Gastroesophageal sphincter (tissue), 3 donors: ENCODE data around the gene CCNG2.

ENCODE experiments used
- CTCF ChIP-seq, 4 experiments: fragments of 200-600 bp in 2 of 4; fragments of 450-650 bp in 2 of 4; sonication (generic) in 1 of 4; IDR thresholded peaks; one replicate each; pipeline ENCODE4 v1.5.1; 2017 to 2019; ENCODE audit warnings: antibody characterized with exemption in 4 of 4, mild to moderate bottlenecking in 2 of 4, moderate library complexity in 2 of 4
- EP300 ChIP-seq: sonication (generic); formaldehyde crosslinking; IDR thresholded peaks from one replicate; pipeline ENCODE4 v1.6.1; 2017; ENCODE audit warnings: antibody characterized with exemption, mild to moderate bottlenecking
- POLR2A ChIP-seq, 2 donors: fragments of 450-650 bp; IDR thresholded peaks; one replicate each; pipeline ENCODE4 v1.6.1; 2017; ENCODE audit warnings: antibody characterized with exemption in 2 of 2, mild to moderate bottlenecking in 2 of 2, moderate library complexity in 1 of 2
- POLR2AphosphoS5 ChIP-seq: sonication (generic); formaldehyde crosslinking; IDR thresholded peaks from one replicate; pipeline ENCODE4 v1.6.1; 2017; ENCODE audit warnings: antibody characterized with exemption

DNA sequence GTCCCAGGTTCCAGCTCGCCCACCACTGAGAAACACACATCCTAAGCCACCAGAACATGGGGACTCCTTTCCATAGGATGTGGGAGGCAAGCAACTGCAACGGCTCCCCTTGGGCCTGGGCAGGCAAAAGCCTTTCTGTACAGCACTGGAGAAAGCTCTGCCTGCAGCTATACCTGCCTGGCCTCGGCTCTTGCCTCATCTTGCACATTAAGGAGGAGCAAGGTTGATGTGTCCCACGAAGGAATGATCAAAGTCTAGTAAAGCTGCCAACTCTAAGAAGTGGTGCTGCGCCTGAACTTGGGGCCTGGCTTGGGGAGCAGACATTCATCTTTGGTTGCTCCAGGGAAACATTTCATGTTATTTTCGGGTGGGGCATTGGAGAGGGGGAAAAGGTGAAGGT, 19.6 kb downstream of the CCNG2 start:
- TF ChIP-seq CTCF (IDR thresholded peaks at IDR 0.05) (no peak), POLR2A (IDR thresholded peaks at IDR 0.05) (no peak), POLR2AphosphoS5 (no peak), EP300 (no peak)
